ENCODE data around the gene SREK1.

Gene SREK1

DNA sequence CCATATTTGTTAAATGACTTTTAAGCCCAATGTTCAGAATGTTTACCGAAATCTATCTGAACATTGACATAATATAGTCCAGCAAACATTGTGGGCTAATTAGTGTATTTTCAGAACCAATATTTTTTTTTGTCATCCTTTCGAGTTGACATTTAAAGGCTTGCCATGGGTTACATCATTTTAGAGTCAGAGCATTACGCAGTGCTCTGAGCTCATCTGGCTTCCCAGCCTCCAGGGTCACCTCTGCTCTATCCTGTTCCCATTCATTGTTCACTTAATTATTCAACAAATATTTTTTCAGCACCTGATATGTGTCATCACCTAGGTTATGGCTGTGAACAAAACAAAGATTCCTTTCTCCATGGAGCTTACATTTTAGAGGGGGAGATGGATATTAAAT lies 80.2 kb downstream of the SREK1 start:
- no peak for DNase-seq

DNA sequence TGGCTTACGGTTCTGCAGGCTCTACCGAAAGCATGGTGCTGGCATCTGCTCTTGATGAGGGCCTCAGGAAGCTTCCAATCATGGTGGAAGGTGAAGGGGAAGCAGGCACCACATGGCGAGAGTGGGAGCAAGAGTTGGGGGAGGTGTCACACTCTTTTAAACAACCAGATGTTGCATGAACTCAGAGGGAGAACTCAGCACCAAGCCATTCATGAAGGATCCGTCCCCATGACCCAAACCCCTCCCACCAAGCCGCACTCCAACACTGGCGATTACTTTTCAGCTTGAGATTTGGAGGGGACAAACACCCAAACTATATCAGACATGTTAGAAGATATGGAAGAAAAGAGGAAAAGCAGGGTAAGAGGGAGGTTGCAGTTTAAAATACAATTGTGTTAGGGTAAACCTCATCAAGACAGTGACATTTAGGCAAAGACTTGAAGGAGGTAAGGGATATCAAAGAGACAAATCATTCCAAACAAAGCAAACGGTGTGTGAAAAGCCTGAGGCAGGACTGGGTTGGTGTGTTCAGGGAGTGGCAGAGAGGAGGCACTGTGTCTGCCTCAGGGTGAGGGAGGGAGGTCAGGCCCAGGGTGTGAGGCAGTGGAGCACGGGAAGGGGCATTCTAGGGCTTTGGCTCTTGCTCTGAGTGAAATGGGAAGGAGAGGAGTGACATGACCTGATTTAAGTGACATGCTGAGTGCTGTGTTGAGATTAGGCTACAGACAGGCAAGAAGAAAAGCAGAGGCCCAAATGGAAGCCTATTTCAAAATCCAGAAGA lies 80.9 kb downstream of the SREK1 start:
- no peak for DNase-seq

DNA sequence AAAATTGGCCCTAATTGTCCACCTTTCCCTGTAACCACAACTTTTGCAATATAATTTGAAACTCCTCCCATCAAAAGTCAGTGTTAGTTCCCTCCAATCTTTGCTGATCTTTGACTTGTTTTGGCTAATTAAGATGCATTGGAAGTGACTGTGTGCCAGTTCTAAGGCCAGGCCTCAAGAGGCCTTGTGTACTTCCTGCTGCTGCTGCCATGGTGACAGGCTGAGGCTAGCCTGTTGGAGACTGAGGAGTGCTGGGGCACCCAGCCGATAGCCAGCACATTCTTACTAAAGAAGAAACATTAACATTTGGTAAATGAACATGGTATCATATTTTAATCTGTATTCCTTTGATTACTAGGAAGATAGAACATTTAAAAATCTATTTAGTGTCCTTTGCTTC lies 86.5 kb downstream of the SREK1 start:
- no peak for DNase-seq

DNA sequence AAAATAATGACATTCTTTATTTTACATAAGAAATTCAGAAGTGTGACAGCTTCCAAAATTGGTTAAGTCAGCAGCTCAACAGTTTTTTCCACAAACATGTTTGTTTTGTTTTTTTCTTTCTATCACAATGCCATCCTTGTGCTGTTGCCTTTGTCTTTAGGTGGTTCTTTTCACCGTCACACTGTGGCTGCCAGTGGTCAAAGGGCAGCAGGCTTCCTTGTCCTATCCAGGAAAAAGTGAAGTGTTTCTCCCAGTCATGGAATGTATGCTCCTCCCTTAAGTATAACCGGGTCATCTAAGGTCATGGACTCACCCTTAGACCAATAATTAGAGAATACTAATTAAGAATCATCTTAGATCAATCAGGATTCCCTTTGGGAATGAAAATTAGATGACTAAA lies 87.4 kb downstream of the SREK1 start:
- DNase-seq = no peak

DNA sequence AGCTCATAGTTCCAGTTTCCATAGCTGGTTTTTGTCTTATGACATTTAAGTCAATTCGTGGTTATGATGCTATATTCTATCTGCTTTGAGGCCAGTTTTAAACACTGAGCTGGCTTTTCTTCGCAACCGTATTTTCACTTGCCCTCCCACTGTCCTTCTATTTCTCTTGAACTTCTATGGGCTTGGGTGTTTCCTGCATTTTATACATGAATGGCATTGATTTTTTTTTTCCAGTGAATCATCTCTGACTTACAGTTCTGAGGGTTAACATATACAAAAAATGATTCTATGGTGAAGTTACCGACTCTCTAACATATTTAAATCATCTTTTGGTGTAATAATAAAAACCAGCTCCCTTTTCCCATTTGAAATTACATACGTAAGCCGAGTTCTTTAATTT lies 88.2 kb downstream of the SREK1 start:
- DNase-seq = no peak

DNA sequence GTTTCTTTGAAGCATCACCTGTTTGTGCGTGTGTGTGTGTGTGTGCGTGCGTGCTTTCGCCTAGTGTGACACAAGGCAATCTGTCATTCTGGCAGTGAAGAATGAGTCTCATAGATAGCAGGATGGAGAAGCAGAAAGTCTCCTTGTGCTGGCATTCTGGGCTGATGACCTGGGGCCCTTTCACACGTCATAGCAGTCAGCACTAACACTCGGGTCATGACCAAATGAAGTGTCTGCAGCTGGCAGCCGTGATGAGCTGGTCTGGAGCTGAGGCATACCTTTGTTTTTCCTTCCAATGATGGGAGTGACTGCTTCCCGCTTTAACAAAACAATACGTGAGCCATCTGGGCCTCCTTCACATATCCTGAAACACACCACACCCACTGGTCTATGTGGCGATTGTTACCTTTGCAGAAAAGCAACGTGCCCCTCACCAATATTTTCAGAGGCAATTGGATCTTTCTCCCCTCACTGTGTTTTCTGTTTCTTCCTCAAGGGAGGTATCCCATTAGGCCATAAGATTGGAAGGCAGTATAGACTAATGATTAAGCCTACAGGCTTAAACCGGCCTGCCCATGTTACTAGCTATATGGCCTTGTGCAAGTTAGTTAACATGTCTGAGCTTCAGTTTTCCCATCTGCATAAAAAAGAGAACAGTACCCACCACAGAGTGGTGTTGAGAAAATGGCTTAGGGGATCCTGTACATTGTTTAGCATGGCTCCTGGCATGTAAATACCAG lies 88.8 kb downstream of the SREK1 start:
- DNase-seq = no peak
